Endothelial cell of umbilical vein (primary cell): ENCODE measurements around the gene TNFRSF8. TPM values are rescaled to one million over a fixed set of nuclear protein-coding genes. Genes with fewer than 3 reads are reported as not detected.

Source experiments
- BruUV-seq: library from RNA; stranded (reverse); fragments of 400-500 nt; replicated peaks from 2 replicates; lab custom pipeline; 2021; lab: Mats Ljungman, UMichigan
- CTCF ChIA-PET: fragments of 300-600, 350-600 bp; sonication (Branson Sonifier 250); formaldehyde crosslinking; loops from one replicate; lab custom pipeline; 2021; ENCODE audit warnings: antibody characterized with exemption, inconsistent platforms; lab: Charles Lee
- POLR2A ChIA-PET: fragments of 300-600, 350-600 bp; sonication (Branson Sonifier 250); formaldehyde crosslinking; loops from one replicate; lab custom pipeline; 2021; ENCODE audit warnings: antibody characterized with exemption, inconsistent platforms; lab: Charles Lee
- DNase-seq: peaks from one replicate; pipeline ENCODE4 v3.0.0-alpha.2; 2011; ENCODE audit warnings: low read depth, low spot score
- FAIRE-seq: peaks from 2 replicates; lab custom pipeline; 2011; peaks lifted over from hg19 to GRCh38; lab: Jason Lieb, UNC
- H2AFZ ChIP-seq: 2 replicates; pipeline ENCODE4 v1.6.0; 2012; ENCODE audit warnings: low read depth, low read length, control low read depth, inconsistent platforms
- H3K27ac ChIP-seq: 2 replicates; pipeline ENCODE4 v1.5.1; 2011; ENCODE audit warnings: low read depth, mild to moderate bottlenecking, control low read depth, low read length, moderate library complexity; ENCODE audit not compliant: insufficient read depth
- H3K27me3 ChIP-seq, 2 experiments: 2 replicates each; pipeline versions ENCODE4 v1.6.0 to v1.6.1; 2011; ENCODE audit warnings: low read length in 2 of 2, mixed read lengths in 1 of 2; ENCODE audit not compliant: control insufficient read depth in 2 of 2, insufficient read depth in 2 of 2
- H3K36me3 ChIP-seq, 2 experiments: 2 replicates in 1 of 2; 3 replicates in 1 of 2; pipeline ENCODE4 v1.5.1; 2011; ENCODE audit warnings: low read length in 2 of 2, mild to moderate bottlenecking in 1 of 2, moderate library complexity in 1 of 2; ENCODE audit not compliant: control insufficient read depth in 2 of 2, insufficient read depth in 2 of 2; ENCODE audit errors: extremely low read depth in 1 of 2
- H3K4me1 ChIP-seq: 3 replicates; pipeline ENCODE4 v1.5.1; 2011; ENCODE audit warnings: mild to moderate bottlenecking, low read length; ENCODE audit not compliant: control insufficient read depth, insufficient read depth; ENCODE audit errors: extremely low read depth
- H3K4me2 ChIP-seq: 2 replicates; pipeline ENCODE4 v1.6.1; 2011; ENCODE audit warnings: low read length, control low read depth, mixed read lengths; ENCODE audit not compliant: insufficient read depth
- H3K4me3 ChIP-seq, 3 experiments: fragments of 200-600 bp in 1 of 3; sonication (generic), shearing (Covaris generic) in 1 of 3; replicated peaks in 1 of 3; 2 replicates each; pipeline ENCODE4 v1.5.1; 2011 to 2016; ENCODE audit warnings: control low read depth in 3 of 3, low read length in 3 of 3, mild to moderate bottlenecking in 2 of 3, inconsistent platforms in 1 of 3, low read depth in 1 of 3, moderate library complexity in 1 of 3; ENCODE audit not compliant: insufficient read depth in 1 of 3
- H3K79me2 ChIP-seq: 2 replicates; pipeline ENCODE4 v1.6.0; 2012; ENCODE audit warnings: low read length, inconsistent platforms; ENCODE audit not compliant: control insufficient read depth, insufficient read depth
- H3K9ac ChIP-seq: replicated peaks from 2 replicates; pipeline ENCODE3; 2011; ENCODE audit warnings: low read length, control low read depth; ENCODE audit not compliant: insufficient read depth; ENCODE audit errors: extremely low read depth
- H3K9me1 ChIP-seq: replicated peaks from 3 replicates; pipeline ENCODE4 v1.6.0; 2011; ENCODE audit warnings: mild to moderate bottlenecking, low read length; ENCODE audit not compliant: control insufficient read depth, insufficient read depth; ENCODE audit errors: extremely low read depth
- H3K9me3 ChIP-seq: replicated peaks from 2 replicates; pipeline ENCODE4 v1.5.1; 2012; ENCODE audit warnings: low read length, inconsistent platforms; ENCODE audit not compliant: control insufficient read depth, insufficient read depth
- H4K20me1 ChIP-seq: replicated peaks from 2 replicates; pipeline ENCODE3; 2011; ENCODE audit warnings: mild to moderate bottlenecking, low read length; ENCODE audit not compliant: control insufficient read depth, insufficient read depth; ENCODE audit errors: extremely low read depth
- CTCF ChIP-seq, 2 donors: IDR thresholded peaks; 1 replicate in 1 of 2; 2 replicates in 1 of 2; pipeline ENCODE4 v1.5.1; 2011; ENCODE audit warnings: low read length in 2 of 2, mild to moderate bottlenecking in 2 of 2, moderate library complexity in 2 of 2, control low read depth in 1 of 2, inconsistent platforms in 1 of 2, low read depth in 1 of 2; ENCODE audit not compliant: insufficient read depth in 1 of 2; ENCODE audit errors: extremely low read depth in 1 of 2
- EZH2 ChIP-seq: IDR thresholded peaks from 2 replicates; pipeline ENCODE4 v1.6.1; 2012; ENCODE audit warnings: borderline replicate concordance, low read depth, mild to moderate bottlenecking, moderate library complexity, low read length, inconsistent platforms; ENCODE audit not compliant: severe bottlenecking
- FOS ChIP-seq: IDR thresholded peaks from 2 replicates; pipeline ENCODE4 v1.6.1; 2011; ENCODE audit warnings: mild to moderate bottlenecking, low read length, moderate library complexity, borderline replicate concordance; ENCODE audit not compliant: insufficient read depth
- GATA2 ChIP-seq: IDR thresholded peaks from 2 replicates; pipeline ENCODE4 v1.7.0; 2011; ENCODE audit warnings: low read depth, mild to moderate bottlenecking, moderate library complexity, mixed read lengths, low read length; ENCODE audit not compliant: insufficient read length, insufficient read depth
- JUN ChIP-seq: IDR thresholded peaks from 2 replicates; pipeline ENCODE4 v1.6.1; 2011; ENCODE audit warnings: borderline replicate concordance, low read depth; ENCODE audit not compliant: insufficient read length, insufficient read depth
- MAX ChIP-seq: IDR thresholded peaks from 2 replicates; pipeline ENCODE4 v1.6.1; 2011; ENCODE audit not compliant: insufficient read depth, insufficient read length
- MYC ChIP-seq: IDR thresholded peaks from one replicate; pipeline ENCODE4 v1.6.1; 2011; ENCODE audit warnings: mild to moderate bottlenecking, low read depth, low read length
- POLR2A ChIP-seq: IDR thresholded peaks from 2 replicates; pipeline ENCODE4 v1.6.1; 2012; ENCODE audit warnings: low read depth, mild to moderate bottlenecking, control low read depth, low read length
- POLR2AphosphoS5 ChIP-seq: IDR thresholded peaks from 2 replicates; pipeline ENCODE4 v1.6.1; 2012; ENCODE audit warnings: low read depth, mild to moderate bottlenecking, control low read depth, low read length, moderate library complexity; ENCODE audit not compliant: insufficient read depth
- dilution Hi-C: fragments of 300-500 bp; cut with MboI; formaldehyde crosslinking; loops from one replicate; pipeline ENCODE4 v1.15.0; 2019; ENCODE audit warnings: low sequenced_read_pairs; ENCODE audit not compliant: extremely low pct_ligation_motif_present
- intact Hi-C: fragments of 100-400 bp; cut with micrococcal nuclease; formaldehyde crosslinking; loops from one replicate; pipeline ENCODE4 v1.10.0; 2022
- polyA plus RNA-seq, 4 experiments: library from polyadenylated mRNA; depleted of rRNA in 3 of 4; stranded (reverse) in 3 of 4; unstranded in 1 of 4; fragments of >200 nt; gene quantifications; 2 replicates each; pipeline versions ENCODE4 v1.2.1 to v1.2.3, GENCODE V29; 2011 to 2012; ENCODE audit warnings: missing spikeins in 1 of 4
- total RNA-seq: library from RNA; stranded (reverse); gene quantifications from 2 replicates; pipeline ENCODE4 v1.2.3, GENCODE V29; 2021

TNFRSF8 gene
- total and polyA plus RNA-seq, 2 donors (not counting 3 experiments of a cell fraction or from before 2014, with no cell fraction given), result 0.47 TPM; not detected in 1

- ChIA-PET CTCF (interaction anchor here (0.6 to 1.9 kb wide), 5 partner anchors 10 to 356 kb away, joined by 3 to 18 read pairs (median 4); no protein-coding TSS in a partner anchor), POLR2A (no interaction called here)
- FAIRE-seq, result no peak
- no peak for DNase-seq
- no peak overlapping the region for H3K4me2 ChIP-seq
- no TSS peak for BruUV-seq
- H3K9ac ChIP-seq, result no peak overlapping the region
- H3K79me2 ChIP-seq, result no peaks in the 10 kb centered on the region
- TF ChIP-seq EZH2, result no peak
- TF ChIP-seq CTCF (IDR thresholded peaks at IDR 0.05; ENCODE audit: extremely low read depth in 1 of 2, insufficient read depth in 1 of 2, low read depth in 1 of 2, low read length in 2 of 2), result no peak
- no peak for TF ChIP-seq GATA2
- no peak for TF ChIP-seq MAX
- TF ChIP-seq POLR2A, result no peak
- no peak for TF ChIP-seq MYC
- TF ChIP-seq FOS, result no peak
- no peak for TF ChIP-seq JUN
- no peak for TF ChIP-seq POLR2AphosphoS5
- H3K27ac ChIP-seq, result no peak overlapping the region
- H4K20me1 ChIP-seq, result no peaks in the 10 kb centered on the region
- no peaks in the 10 kb centered on the region for H3K4me1 ChIP-seq
- H3K4me3 ChIP-seq, result no peak overlapping the region
- intact Hi-C loops (no loop called here), dilution Hi-C loops (no loop called here)
- no peaks in the 10 kb centered on the region for H3K9me3 ChIP-seq
- peaks cover 0 to 3% of the 10 kb centered on the region in 2 experiments for H3K27me3 ChIP-seq
- no peak overlapping the region for H2AFZ ChIP-seq
- no peaks in the 10 kb centered on the region for H3K36me3 ChIP-seq
- H3K9me1 ChIP-seq, result no peaks in the 10 kb centered on the region
Measured at GRCh38 chr1:12114340-12114683, 51.2 kb downstream of the TNFRSF8 start.
